EL (cell line): ENCODE results near the gene PTPRJ.
A peak's percentile ranks its signal among the peaks of the same experiment; 100 is the strongest.

Experiments used
- DNase-seq: peaks from one replicate; pipeline ENCODE4 v3.0.0-alpha.2; 2016

Gene PTPRJ

DNA sequence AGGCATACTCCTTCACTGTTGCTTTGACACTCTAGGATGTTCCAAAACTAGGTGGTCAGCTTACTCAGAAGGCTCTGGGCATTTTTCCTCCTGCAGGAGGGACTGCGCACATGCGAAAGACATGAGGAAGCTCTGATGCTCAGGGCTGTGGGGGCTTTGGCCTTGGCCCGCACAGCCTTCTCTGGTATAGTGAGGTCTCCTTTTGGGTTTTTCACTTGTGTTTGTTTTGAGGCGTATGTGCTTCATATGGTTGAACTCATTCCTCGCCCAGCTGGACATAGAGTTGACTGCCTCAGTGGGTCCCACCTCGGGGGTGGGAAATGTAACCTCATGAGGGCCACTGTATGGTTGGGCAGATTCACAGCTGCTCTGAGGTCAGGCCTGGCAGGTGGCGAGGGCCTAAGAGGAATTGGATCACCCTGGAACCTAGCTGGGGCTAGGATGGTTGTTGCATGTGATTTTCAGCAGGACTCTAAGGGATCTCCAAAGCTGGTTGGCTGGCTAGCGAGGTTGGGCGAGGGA lies 63.7 kb downstream of the PTPRJ start:
- DNase-seq = no peak

DNA sequence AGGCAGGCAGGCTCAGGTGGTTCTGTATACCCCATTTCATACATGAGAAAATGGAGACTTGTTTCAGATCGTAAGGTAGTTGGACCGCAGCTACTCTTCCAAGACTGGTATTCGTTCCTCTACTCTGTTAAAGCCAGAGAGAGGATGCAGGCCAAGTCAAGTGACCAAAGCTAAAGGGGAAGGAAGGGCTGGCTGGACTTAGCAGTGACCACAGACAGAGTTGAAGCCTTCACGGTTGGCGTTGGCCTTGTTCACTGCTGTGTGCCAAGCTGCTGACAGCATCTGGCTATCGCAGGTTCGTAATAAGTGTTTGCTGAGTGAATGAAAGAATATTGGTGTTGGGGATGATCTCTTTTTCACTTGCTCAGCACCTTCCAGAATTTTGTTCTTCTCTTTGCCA lies 64.2 kb downstream of the PTPRJ start:
- no peak for DNase-seq

DNA sequence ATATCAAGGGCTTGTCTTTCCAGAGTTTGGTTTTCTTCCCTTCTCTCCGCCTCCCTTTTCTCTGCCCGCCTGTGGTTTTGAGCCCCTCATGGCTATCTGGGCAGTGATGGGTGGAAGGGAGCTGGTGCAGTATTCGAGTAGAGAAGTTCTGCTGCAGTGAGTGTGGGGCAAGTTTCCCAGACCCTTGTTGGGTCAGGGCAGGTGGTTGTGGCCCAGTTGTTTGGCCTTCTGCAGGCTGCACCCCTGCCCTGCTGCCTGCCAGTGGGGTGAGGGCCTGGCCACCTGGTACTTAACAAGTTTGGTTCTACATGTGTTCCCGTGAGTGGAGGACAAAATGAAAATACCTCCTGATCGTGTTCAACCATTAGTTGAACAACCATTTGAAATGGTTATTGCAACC lies 65.2 kb downstream of the PTPRJ start:
- DNase-seq = no peak

DNA sequence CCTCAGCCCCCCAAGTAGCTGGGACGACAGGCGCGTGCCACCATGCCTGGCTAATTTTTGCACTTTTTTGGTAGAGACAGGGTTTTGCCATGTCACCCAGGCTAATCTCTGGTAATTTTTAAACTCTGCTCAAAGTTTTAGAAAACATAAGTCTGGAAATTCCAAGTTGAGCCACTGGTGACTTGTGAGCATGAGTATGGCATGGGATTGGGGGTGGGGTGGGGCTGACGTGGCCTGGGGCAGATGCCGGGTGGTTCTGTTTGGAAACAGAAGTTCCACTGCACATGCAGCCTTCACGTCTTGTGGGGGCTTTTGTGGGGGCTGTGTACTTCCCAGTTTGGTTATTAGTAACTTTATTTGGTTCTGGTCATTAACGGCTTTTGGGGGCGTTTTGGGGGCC lies 67.3 kb downstream of the PTPRJ start:
- peak; percentile 65 for DNase-seq

DNA sequence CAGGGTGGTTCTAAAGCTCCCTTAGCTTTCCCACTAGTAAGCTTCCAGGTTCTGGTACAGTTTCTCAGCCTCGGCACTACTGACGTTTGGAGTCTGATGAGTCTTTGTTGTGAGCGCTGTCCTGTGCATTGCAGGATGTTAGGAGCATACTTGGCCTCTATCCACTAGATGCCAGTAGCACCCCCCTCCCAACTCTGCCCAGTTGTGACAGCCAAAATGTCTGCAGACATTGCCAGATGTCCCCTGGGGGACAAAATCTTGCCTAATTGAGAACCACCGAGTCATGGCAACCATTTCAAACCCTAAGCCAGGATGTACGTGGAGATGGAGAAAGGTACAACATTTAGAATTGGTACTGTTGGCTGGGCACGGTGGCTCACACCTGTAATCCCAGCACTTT lies 68.7 kb downstream of the PTPRJ start:
- no peak for DNase-seq

DNA sequence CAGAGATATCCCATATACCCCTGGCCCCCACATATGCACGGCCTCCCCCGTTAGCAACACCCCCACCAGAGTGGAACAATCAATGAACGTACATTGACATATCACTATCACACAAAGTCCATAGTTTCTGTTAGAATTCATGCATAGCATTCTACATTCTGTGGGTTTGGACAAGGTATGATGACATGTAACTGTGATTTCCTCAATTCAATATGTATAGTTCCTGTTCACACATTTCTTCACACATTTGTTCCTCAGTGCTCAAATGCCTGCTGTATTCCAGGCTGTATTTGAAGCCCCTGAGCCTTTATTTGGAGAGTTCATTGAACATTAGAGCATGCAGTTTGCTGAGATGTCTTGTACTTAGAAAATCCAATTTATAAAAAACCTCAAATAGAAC lies 69.9 kb downstream of the PTPRJ start:
- DNase-seq = no peak

DNA sequence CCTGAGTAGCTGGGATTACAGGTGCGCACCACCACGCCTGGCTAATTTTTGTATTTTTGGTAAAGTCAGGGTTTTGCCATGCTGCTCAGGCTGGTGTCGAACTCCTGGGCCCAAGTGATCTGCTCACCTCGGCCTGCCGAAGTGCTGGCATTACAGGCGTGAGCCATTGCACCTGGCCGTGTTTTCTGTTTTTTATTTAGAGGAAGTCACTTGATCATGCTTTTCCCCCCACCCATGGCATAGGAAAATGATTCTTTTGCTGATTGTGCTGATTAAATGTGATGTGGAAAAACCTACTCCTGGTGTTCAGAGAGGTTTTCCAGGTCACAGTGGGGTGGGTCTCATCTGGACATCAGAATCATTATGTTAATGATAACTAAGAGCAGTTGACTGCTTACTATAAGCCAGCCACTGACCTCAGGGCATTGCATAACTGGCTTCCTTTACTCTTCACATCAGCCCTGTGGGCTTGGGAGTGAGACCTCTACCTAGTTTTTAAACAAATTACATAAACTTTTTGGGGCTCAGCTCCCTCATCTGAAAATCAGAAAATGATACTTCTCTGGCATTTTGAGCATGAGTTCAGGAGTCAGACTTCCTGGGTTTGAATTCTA lies 71.0 kb downstream of the PTPRJ start:
- peak; percentile 32 for DNase-seq

DNA sequence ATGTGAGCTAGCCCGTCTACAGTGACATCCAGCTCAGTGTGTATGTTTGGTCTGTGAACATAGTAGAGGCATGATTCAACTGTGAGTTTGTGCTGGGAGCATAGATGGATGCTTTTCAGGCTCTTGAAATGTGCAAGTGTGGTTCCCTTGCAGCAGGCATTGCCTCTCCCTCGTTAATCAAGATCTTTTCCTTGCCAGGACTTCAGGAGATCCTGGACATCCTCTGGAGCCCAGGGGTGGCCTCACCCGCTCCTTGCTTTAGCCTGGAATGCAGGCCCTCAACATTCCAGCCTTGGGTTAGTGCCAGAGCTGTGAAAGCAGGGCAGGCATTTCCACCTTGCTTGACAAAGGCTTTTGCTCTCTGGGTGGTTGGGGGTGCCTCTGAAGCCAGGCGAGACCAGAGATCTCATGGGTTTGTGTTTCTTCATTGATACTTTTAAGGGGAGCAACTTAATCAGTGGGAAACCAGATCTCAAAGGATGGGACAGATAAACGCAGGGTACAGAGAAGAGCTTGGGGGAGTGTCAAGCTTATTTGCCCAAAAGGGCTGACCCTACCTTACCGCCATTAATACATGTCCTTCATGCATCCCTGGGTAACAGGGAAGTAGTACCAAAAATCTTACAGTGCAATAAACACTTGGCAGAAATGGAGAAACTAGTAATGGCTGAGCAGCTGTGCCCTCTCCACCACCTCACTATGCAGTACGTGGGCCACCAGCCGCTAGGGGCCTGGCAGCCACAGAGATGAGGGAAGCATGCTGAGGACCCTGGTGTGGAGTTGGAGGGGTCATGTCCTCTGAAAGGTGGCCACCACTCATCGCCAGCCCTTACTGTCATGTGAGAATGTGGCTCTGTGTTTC lies 72.1 kb downstream of the PTPRJ start:
- peak; percentile 81 for DNase-seq

DNA sequence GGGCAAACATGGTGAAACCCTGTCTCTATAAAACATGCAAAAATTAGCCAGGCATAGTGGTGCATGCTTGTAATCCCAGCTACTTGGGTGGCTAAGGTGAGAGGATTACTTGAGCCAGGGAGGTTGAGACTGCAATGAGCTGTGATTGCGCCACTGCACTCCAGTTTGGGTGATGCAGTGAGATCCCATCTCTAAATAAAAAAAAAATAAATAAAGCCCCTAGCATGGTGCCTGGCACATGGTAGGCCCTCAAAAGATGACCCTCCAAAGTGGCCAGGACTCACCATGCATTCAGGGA lies 74.6 kb downstream of the PTPRJ start:
- DNase-seq = no peak

DNA sequence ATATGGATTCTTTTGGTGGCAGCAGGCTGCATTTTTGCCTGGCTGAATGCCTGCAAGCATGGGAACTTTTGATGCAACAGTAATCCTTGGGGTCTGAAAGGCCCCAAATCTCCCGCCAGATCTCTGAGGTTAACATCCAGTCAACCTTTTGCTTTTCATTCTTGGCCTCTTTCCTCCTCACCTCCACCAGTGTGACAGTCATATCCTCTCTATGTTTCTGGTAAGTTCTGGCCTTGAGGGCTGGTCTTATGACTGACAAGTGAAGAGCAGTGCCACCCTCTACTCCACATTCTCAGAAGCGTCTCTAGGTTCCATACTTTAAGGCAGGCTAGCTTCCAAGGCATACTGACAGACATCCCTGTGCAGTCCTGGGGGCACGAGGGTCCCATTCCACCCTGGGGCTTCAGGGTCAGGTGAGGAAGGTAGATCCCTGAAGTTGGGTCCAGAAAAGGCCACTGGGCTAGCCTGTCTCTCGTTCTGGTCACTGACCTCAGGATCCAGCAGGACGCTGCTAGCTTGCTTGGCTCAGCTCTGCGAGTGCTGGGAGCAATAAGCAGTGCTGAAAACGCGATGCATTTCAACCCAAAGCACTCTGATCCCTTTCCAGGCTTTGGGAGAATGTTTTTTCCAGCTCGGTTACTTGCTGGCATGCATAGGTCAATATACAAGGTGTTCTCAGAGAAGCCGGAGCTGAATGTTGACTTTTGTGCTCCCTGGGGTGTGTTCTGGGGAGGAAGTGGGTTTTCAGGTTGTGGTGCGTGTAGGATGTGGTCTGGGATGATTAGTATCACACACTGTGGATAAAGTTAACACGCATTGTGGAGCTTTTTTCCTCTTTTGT lies 75.2 kb downstream of the PTPRJ start:
- DNase-seq = peak; percentile 36

DNA sequence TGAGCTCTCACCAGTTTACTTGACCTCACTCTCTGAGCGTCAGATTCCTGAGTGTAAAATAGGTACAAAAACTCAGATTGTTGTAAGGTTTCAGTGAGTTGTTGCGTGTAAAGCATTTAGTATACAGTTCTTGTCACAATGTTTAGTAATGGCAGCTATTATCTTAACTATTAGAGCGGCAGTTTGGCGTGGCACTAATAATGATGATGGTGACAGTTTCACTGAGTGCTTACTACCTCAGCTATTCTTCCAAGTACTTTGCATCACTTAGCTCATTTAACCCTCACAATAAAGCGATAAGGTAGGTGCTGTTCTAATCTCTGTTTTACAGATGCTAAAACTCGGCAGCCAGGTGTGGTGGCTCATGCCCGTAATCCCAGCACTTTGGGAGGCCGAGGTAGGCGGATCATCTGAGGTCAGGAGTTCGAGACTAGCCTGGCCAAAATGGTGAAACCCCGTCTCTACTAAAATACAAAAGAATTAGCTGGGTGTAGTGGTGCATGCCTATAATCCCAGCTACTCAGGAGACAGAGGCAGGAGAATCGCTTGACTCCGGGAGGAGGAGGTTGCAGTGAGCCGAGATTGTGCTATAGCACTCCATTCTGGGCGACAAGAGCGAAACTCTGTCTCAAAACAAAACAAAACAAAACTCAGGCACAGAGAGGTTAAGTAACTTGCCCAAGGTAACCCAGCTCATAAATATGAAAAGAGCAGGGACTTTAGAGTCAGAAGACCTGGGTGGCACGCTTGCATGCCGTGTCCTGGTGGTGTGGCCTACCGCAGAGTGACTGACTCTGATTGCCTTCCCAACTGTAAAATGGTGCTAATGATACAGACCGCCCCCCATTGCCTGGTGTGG lies 76.2 kb downstream of the PTPRJ start:
- DNase-seq = no peak

DNA sequence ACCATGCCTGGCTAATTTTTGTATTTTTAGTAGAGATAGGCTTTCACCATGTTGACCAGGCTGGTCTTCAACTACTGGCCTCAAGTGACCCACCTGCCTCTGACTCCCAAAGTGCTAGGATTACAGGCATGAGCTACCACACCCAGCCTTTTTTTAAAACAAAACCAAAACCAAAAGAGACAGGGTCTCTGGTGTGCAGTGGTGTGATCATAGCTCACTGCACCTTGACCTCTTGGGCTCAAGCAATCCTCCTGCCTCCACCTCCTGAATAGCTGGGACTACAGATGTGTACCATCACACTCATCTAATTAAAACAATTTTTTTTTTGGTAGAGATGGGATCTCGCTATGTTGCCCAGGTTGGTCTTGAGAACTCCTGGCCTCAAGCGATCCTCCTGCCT lies 77.7 kb downstream of the PTPRJ start:
- DNase-seq = no peak

DNA sequence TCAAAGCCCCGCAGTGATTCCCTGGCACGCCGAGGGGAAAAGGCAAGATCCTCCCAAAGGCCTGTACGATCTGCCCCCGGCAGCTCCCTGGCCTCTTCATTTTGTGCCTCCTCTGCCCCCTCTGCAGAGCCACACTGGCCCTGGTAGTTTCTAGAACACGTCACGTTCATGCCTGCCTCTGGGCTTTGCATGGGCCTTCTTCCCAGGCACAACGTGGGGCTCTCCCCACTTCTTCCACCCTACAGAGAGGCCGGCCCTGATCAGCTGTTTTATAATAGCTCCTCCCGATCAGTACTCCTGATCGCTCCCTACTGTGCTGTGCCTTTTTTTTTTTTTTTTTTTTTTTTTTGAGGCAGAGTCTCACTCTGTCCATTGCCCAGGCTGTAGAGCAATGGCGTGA lies 78.4 kb downstream of the PTPRJ start:
- DNase-seq = no peak

DNA sequence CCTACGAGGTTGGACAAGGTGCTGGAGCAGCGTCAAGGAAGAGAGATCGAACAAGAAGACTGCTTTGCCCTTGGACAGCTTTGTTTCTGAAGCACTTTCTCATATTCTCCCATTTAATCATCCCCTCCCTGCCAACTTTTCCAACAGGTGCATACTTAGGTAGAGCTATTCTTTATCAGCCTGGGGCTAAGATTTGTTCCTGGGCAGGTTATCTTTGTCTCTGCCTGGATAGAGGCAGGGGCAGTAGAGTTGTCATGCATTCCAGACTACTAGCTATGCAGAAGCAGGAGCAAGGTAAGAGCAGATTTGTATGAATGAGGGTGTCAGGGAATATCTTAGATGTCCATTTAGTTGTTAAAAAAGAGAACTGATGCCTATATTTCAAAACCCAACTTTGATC lies 82.3 kb downstream of the PTPRJ start:
- no peak for DNase-seq

DNA sequence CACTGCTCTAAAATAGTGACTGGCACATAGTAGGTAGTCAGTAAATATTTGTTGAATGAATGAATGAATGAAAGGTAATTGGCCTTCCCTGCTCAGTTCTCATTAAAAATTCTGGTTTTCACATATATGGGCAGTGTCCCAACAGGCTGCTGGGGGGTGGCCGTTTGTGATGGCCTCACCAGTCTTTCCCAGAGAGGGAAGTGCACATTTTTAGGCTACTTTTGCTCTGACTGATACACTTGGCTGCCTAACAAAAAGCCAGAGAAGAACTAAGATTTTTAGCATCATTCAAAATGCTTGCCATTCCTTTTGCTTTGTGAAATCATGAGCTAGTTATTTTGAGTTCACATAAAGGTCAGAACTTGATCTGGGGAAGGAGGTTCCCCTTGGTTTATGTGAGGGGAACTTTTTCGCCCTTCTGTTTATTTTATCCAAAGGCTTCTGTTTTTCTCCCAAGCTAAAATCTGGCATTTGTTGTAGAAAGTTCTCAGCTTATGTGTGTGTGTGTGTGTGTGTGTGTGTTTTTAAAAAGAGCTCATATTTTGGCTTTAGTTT lies 83.1 kb downstream of the PTPRJ start:
- peak; percentile 98 for DNase-seq

DNA sequence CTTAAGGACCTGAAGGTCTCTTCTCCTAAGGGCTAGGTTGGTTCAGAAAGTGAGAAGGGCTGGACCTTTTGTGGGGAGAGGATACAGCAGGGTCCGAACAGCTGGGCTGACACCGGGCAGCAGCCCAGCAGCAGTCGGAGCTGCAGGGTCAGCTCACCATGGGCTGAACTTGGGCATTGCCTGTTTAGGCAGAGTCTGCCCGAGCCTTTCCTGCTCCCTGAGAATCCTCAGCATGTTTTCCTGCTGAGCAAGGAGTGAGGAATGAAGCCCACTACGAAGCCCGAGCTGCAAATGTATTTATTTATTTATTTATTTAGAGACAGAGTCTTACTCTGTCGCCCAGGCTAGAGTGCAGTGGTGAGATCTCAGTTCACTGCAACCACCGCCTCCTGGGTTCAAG lies 83.9 kb downstream of the PTPRJ start:
- DNase-seq = peak; percentile 93

DNA sequence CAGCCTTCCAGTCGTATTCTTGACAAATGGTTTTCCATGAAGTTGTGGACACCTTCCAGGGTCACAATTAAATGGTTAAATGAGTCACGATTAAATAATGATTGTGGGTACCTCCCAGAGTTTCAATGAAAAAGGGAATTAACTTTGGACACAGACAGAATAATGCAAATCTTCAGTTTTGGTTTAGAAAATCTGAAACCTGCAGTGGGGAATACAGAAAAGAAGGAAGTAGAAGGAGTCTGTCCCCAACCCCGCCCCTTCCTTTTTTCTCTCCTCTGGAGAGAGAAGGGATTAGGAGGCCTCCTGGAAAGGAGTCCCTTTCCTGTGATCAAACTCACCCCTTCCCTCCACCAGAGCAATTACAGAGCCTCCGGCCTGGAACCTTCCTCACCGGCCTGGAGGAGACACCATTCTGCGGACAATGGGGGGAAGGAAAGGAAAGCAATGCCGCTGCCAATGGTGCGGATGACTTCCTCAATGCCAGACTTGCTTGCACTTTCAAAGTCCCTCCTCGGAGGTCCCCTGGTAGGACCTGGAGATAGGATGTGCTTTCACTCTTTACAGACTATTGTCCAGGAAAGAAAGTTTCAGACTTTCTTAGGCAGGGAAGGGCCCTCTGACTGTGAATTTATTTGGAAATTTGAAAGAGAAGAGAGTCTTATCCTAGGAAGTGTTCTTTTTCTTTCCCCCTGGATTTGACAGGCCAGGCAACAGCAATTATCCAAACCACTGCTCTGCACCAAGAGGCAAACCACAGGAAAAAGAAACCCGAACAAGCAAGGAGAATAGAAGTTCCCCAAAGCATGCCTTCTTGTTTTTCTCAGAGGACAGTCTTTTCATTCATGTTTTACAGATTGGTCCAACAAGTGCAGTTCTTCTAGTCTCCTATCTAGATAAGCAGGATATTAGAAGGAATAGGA lies 86.8 kb downstream of the PTPRJ start:
- DNase-seq = peak; percentile 43

DNA sequence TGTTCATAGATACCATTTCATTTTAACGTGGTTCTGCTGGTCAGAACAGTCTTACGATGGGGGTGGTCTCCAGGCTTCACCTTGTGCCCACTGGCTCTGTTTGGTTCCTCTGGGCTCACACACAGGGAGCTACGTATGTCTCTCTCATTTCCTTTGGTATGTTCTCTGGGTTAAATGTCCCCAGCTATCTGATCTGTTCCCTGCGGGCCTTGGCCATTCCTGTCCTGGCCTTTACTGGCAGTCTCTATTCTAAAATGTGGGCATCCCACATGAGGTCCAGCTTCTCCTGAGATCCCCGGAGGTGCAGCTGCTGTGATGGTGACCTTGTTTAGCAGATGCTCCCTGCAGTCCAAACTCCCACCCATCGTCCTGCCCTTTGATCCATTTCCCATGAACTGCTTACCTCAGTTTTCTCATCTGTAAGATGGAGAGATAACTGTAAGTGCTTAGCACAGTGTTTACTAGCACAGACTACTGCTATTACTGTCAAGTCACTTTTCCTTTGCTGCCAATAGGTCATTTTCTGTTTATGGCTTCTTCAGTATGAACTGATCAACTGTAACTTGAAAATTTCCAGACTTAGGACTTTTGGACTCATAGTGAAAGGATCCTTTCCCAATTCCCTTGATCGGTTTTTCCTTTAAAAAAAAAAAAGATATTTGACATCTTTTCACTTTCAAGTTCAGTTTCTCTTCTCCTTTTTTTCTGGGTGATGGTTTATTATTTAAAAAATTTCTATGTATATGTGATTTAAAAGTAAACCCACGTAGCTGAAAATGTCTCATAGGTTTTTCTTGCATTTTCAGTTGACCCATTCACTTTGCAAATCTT lies 92.9 kb downstream of the PTPRJ start:
- no peak for DNase-seq

DNA sequence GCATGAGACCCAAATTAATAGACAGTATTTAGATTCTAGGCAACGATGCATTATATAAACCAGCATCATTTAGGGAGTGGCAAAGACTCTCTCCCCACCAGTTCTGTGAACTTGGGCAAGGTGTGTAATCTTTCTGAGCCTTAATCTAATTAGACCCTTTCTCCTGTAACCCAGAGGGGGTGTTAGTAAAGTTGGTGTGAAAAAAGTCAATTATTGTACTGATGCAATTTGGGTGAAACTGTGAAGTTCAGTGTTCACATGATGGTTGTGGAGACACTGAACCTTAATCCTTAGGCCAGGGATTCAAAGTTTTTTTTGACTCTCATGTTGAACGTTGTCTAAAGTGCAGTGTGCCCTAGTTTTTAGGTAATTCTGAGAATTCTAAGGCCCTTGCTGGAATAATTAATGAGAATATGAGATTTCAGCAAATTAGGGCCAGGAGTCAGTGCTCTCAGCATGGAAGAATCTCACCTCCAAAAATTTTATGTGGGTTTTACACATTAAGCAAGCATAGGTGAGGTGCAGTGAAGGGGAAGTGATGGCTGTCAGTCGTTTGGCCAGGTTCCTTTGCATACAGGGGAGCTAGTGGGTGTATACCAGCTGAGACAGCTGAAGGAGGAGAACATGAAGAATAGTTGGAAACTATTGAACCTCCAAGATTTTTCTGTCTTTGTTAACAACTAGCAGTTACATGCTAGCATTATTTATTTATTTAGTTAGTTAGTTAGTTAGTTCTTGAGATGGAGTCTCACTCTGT lies 94.2 kb downstream of the PTPRJ start:
- no peak for DNase-seq

DNA sequence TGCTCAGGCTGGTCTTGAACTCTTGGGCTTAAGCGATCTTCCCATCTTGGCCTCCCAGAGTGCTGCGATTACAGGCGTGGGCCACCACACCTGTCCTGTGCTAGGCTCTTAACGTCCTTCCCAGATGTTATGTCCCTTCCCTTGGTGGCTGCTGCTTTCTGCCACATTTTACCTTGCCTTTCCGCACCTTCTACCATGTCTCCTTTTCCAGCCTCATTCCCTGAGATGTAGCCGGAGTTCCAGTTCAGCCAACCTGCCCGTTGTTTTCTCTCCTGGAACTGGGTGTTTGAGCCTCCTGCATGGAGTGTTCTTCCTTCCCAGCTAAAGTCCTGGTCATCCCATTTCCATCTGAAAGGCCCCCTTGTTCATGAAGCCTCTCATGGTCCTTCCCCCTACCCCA lies 95.3 kb downstream of the PTPRJ start:
- no peak for DNase-seq
